ENCODE measurements around the gene TAF1.
"Not testable (repeated sequence)": the region's sequence is repeated elsewhere in the genome, so short reads cannot be mapped to it uniquely, and the experiment has no call there.

The TAF1 gene

GRCh38 chrX:71509289-71509688 is 143.1 kb downstream of the TAF1 start:
- DNase-seq = no peak

GRCh38 chrX:71510161-71510560 is 144.0 kb downstream of the TAF1 start:
- DNase-seq = no peak

- not testable (repeated sequence) for DNase-seq
Observed at GRCh38 chrX:71513731-71514130, 147.6 kb downstream of the TAF1 start.

- DNase-seq = no peak
Observed at GRCh38 chrX:71514367-71515037, 148.3 kb downstream of the TAF1 start.

- no peak for DNase-seq
Observed at GRCh38 chrX:71515038-71515396, 148.9 kb downstream of the TAF1 start.

All from NCI-H510A (cell line).